SH-SY5Y (cell line): ENCODE results near the gene SYPL2.

ENCODE experiments used
- GATA2 ChIP-seq: IDR thresholded peaks from 2 replicates; pipeline ENCODE4 v1.6.1; 2011; ENCODE audit warnings: mild to moderate bottlenecking, low read depth, low read length
- GATA3 ChIP-seq: IDR thresholded peaks from 2 replicates; pipeline ENCODE4 v1.6.1; 2011; ENCODE audit warnings: low read depth, mild to moderate bottlenecking, low read length, moderate library complexity

Gene SYPL2

DNA sequence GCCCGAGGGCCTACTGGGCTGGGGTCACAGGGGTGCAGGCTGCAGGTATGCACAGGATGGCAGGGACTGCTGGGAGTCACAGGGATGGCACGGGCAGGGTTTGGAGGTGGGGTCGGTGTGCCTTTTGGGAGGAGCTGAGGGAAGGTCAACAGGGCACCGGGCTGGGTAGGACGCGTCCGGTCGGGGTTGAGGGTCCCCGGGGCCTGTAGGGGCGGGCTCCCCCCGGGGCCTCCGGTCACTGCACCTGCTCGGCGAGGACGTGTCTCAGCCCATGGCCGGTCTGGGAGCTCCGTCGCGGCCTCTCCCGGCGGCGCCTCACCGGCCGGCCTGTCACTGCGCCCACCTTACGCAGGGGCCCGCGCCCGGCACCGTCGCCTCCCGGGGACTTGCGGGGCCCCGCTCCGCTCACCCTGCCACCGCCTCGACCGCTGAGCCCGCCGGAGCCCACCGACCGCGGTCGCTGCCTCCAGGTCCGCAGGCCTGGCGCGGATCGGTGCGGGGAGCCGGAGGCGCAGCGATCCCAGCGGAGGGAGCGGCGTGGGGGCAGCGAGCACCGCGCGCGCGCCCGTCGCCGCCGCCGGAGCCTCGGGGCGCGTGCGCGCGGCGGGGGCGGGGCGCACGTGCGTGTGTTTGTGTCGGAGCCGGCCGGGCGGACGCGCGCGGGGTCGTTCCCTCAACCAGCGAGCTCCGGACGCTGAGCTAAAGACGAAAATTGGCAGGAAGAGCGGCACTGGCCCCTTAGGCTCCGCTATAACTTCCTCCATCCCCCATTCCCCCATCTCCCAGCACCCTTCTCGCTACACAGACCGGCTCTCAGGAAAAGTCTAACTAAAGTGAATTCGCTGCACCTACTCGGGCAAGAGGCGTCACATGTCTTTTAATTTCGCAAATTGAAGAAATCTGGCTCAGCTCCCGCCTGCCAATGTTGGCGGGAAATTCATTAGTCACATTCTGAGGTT, 43.1 kb downstream of the SYPL2 start, which contains the start of gene AMIGO1:
TSS of gene AMIGO1 (minus strand) at position 552 of the 959 bp plus-strand sequence. CDS start 815 bp downstream, outside the sequence.
- TF ChIP-seq GATA2: no peak
- TF ChIP-seq GATA3: no peak

DNA sequence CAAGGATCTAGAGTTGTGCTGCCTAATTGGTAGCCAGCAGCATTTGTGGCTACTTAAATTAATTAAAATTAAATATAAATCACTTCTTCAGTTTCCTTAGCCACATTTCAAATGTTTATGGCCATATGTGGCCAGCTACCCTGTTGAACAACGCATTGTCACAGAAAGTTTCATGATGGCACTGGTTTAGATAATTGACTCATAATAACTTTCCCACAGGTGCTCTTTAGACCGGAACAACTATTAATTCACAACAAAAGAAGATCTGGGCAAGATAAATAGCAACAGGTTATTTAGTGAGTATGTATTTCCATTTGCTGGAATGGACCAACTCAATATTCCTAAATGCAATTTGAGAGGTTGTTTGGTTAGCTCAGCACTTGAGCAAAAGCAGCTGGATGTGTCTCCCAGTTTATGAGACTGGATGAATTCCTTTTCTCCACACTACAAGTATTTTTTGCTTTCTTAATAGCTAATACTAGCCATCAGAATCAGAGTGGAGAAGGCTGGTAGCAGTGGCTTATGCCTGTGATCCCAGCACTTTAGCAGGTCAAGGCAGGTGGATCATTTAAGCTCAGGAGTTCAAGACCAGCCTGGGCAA, 46.9 kb downstream of the SYPL2 start:
- TF ChIP-seq GATA2: no peak
- no peak for TF ChIP-seq GATA3

DNA sequence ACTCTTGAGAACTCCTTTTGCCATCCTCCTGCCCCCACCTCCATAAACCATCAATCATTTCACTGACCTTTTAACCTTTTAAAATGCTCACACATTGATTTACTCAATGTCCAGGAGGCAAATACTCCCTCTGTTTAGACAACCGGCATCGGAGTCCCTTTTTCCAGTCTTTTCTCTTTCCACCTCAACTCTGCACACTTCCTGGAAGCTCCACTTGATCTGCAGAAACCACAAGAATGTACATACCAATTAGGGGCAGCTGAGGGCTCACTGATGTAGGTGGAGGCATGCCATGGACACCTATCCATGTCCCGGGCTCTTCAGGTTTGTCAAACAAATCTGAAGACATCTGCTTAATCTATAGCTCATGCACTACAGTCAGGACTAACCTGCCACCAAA, 48.5 kb downstream of the SYPL2 start:
- TF ChIP-seq GATA2: no peak
- TF ChIP-seq GATA3: no peak

DNA sequence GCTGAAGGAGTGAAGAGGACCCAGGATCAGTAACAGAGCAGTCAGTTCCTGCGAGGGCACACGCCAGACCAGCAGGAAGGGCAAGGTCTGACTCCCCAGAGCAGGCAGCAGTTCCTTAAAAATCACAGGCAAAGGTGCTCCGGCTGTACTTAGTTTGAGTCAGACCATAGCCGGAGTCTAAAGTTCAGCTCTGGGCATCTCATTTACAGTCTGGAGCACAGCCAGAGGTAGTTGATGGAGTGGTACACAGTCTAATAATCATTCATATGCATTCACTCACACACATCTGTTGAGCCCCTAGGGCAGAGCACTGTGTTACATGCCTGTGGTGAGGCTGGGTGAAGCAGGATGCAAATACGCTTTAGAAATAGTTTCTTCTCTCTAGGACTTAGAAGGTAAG, 50.5 kb downstream of the SYPL2 start:
- TF ChIP-seq GATA3 (no peak), GATA2 (no peak)

DNA sequence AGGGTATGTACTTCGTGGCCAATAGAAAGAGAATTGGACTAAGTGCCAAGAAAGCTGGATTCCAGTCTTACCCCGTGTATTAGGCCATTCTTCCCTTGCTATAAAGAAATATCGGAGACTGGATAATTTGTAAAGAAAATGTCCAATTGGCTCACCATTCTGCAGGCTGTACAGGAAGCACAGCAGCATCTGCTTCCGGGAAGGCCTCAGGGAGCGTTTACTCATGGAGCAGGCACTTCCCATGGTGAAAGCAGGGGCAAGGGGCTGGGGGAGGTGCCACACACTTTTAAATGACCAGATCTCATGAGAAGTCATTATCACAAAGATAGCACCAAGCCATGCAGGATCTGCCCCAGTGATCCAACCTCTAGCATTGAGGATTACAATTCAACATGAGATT, 51.0 kb downstream of the SYPL2 start:
- TF ChIP-seq GATA3 (no peak), GATA2 (no peak)

DNA sequence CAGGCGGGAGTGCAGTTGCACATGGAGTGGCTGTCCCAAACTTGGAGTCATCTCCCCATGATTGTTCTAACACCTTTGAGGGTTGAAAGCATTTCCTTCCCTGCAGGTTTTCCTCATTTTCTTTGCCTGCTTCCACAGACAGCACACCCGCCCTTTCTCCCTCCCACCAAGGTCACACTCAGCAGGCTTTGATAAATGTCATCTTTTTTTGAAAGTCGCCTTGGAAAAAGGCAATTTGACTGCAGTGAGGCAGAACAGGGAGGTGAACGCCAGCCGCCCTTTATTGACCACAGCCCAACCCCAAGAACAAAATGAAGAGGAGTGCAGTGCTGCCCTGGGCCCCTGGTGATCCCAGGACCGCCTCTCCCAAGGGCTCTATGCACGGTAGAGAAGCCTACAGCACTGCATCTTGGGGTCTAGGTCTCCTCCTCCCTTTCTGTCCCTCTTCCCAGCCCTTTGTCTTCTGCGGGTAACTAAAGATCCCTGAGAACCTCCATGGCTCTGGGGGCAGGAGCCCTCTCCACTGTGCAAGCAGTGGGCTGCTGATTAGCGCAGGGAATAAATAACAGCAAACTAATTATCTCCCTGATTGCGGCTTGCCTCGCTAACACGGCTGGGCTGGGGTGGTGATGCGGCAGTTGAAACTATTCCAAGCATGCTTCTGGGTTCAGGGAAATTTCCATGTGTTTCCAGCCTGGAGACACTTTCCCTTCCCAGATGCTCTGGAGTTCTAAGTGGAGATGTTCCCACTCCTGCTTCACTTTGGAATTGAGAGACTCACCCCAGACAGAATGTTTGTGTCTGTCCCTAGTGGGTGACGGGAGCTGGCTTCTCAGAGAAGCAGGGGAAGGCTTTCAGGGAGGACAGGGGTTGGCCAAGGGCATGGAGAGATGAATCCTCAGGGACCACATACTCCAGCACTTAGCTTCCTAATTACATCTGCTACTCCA, 54.9 kb downstream of the SYPL2 start:
- no peak for TF ChIP-seq GATA3
- TF ChIP-seq GATA2: no peak

DNA sequence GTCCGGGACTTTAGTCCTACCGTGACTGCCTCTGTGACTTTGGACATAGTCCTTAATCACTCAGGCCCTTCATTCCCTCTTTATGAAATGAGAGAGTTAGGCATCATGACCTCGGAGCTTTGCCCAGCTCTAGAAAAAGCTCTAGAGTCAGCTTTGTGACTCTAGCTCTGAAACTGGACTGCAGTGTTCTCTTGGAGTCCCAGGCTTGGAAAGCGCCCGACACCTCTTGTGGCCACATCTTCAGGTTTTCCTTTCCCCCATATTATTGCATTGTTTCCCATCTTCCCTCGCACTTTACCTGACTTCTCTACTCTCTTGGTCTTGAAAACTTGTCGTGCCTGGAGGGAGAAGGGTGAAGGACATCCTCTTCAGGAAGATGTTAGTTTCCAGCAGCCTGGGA, 55.7 kb downstream of the SYPL2 start:
- TF ChIP-seq GATA2 (no peak), GATA3 (no peak)

DNA sequence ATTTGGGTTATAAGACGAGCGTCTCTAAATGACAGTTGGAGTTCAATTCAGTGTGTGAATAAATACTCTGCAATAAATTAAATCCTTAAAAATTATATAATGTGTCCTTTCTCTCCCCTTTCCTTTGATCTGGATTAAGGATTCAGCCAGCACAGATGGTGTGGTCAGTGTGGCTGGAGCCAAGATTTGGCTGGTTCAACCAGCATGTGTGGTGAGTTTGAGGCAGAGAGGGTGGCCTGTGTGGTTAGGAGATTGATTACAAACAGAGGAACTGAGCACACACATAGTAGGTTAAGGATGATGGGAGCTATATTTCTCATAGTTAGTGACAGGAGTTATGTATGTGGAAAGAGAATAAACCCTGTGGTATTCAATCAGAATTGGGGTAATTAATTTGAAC, 57.4 kb downstream of the SYPL2 start:
- TF ChIP-seq GATA2 (no peak), GATA3 (no peak)

DNA sequence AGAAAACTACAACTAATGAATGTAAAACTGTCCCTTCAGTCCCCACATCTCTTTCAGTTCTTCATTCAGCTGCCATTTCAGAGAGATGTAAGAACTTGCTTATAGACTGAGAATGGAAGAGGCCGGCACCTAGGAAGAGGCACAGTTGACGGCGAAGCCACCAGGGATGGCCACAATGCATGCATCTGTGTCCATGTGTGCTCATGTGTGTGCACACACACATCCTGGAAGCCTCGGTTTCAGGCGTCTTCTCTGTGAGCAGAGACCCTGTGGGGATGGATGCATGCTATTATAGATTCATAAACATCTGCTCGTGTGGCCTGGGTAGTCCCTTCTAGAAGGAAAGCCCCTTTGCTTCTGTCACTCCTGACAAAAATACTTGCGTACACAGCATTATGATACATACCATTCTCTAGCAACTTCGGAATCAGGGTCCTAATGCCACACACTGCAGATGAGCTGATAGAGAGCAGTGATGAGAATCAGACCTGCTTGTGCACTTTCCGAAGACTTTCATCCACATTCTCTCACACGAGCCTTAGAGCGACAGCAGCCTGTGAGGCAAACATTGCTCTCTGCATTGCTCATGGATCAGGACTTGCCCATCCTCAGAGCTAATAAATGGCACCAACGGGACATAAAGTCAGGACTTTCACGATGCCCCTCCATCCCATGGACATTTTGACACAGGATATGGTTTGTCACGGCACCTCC, 60.9 kb downstream of the SYPL2 start:
- TF ChIP-seq GATA3: no peak
- TF ChIP-seq GATA2: no peak

DNA sequence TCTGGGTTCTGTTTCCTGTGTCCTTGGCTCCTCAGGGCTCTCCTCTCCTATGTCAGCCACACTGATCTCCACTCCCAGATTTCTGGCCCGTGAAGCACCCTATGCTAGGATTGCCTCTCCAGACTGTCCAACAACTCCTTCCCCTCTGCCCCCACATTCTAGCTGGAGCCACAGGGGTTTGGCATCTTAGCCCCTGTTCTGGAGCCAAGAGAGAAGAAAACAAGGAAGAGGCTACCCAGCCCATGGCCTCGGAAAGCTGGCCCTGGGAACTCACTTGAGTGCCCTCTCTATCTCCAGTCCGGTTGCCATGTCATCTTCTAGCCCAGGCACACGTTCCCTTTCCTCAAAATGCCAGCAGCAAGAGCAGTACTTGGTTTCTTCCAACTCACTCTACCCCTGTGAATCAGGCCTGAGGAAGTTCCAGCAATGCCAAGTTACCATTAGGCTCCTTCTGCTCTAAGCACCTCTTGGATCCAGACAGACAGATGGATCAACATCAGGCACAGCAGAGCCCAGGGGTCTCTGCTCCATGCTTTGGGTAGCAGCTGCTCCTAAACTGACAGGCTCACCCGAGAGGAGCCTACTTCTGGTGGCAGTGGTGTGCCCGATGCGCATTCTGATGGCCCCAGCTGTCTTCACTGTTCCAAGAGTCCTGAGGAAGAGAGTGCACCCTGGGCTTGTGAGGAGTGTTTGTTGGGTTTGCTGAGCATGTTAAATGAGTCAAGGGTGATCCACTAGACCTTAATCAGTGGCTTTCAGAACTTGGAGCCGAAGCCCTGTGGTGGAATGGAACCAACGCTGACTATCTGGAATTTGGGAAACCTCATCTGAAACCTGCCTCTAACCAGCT, 61.7 kb downstream of the SYPL2 start:
- TF ChIP-seq GATA3: no peak
- TF ChIP-seq GATA2: no peak

DNA sequence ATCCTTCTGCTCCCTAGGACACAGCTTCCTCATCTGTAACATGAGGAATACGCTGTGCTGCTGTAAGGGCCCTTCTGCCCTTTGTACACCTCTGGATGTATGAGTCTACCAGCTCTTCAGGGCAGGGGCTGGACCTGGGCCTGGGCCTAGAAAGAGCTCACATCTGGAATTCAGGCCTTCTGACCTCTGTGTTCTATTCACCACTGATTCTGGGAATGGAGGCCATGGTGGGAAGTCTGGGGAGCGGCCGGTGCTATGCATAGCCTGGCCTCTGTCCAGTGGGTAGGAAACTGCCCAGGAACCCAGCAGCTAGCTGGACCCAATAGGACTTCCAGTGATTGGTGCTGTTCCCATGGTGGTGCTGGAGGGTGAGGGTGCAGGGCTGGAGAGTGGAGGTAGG, 62.4 kb downstream of the SYPL2 start:
- TF ChIP-seq GATA2 (no peak), GATA3 (no peak)

DNA sequence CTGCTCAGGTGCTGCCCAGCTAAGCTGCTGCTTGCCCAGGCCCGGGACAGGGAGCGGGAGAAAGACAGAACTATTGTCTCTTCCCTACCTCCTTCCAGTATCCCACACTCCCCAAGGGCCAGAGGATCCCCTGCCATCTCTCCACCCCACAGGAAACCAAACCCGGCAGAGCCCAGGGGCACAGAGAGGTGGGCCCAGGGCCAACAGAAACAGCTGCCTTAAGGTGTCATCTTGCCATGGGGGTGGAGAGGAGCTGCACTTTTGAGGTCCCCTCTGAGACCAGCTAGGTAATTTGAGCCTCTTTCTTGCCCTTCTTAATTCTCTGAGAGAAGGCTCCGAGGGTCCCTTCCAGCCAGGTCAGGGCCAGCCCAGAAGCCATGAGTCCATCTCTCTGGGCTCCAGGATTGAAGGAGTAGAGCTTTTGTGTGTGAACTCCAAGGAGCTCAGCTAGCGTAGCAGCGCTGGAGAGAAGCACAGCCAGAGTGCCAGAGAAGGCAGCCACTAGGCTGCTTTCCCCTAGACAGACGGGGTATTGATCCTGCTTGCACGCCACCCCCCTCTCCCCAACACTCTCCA, 63.6 kb downstream of the SYPL2 start:
- TF ChIP-seq GATA3: no peak
